HG03175 (cell line): Measurements from ENCODE around the gene PPP4R3C.
"Not testable (repeated sequence)": the region's sequence is repeated elsewhere in the genome, so short reads cannot be mapped to it uniquely, and the experiment has no call there.

Experiments used
- ATAC-seq: cut with Tn5 transposase; IDR thresholded peaks from one replicate; pipeline ENCODE4 v1.9.1; 2021; ENCODE audit warnings: mild to moderate bottlenecking, moderate library complexity; ENCODE audit not compliant: unreplicated experiment

The PPP4R3C gene

DNA sequence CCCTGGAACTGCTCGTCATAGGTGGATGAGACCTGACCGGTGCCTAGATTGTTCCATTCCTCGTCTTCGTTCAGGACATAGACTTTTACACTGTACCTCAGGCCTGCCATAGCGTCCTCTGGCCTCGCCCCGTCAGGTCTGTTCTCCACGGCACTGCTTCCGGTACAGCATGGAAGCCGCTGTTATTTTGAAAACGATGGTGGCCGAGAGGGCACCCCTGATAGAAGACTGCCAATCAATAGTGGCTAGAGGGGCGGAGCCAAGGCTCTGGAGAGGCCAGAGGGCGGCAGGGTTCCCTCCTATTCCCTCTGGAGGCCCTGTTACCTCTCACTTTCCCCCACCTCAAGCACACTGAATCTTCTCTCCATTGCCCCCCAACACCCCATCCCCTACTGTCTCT, at the start of gene PPP4R3C:
Gene PPP4R3C, minus strand, starts transcription at position 155 of the 400 bp plus-strand sequence. Its CDS starts 45 bp downstream, at position 110.
- ATAC-seq: no peak

DNA sequence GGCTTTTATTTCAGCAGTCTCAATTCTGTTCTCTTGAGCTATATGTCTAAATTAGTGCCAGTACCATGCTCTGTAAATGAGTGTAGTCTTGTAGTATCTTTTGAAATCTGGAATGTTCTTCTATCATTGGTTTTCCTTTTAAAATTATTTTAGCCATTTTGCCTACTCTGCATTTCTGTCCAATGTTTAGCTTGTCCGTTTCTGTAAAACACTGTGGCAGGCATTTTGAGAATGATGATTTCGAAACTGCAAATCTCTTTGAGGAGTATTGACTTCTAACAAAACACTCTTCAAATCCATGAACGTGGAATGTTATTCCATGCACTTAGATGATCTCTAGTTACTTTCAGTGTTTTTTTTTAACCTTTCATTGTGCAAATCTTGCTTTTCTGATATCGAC, 28.3 kb upstream of the PPP4R3C start:
- ATAC-seq: no peak

DNA sequence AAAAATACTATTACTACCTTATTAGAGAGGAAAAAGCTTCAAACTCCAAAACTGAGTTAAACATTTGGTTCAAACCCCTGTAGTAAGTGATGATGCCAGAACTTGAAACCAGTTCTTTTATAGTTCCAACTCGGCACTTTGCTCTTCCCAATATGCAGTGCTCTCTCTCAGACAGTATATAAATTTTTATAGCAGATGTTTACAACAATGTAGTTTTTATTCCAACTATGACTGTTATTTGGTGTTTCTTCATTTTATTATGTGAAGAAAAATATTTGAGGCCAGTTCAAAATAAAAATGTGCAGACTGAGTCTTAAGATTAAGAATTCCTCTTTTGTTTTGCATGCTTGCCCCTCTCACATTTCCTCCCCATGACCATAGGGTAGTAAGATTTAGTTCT, 2.9 kb upstream of the PPP4R3C start:
- ATAC-seq: no peak

DNA sequence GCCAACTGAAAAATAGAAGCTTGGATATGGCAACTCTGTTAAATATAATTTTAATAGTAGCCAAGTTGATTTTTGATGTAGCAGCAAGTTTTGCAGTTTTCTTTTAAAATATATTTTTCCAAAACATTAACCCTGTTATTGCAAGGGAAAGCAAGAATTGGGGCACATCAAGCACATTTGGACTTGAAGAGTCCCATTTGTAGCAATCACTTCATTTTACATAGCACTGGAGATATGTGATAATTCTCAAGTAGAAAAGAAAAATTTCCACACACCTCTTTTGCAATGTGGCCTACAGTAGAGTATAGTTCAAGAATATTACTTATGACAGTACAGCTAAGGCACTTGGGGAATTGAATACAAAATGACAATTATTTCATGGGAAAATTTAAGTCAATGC, 1.9 kb upstream of the PPP4R3C start:
- ATAC-seq: no peak

DNA sequence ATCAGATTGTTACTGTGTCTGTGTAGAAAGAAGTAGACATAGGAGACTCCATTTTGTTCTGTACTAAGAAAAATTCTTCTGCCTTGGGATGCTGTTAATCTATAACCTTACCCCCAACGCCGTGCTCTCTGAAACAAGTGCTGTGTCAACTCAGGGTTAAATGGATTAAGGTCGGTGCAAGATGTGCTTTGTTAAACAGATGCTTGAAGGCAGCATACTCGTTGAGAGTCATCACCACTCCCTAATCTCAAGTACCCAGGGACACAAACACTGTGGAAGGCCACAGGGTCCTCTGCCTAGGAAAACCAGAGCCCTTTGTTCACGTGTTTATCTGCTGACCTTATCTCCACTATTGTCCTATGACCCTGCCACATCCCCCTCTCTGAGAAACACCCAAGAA, 4.0 kb downstream of the PPP4R3C start:
- ATAC-seq: not testable (repeated sequence)

DNA sequence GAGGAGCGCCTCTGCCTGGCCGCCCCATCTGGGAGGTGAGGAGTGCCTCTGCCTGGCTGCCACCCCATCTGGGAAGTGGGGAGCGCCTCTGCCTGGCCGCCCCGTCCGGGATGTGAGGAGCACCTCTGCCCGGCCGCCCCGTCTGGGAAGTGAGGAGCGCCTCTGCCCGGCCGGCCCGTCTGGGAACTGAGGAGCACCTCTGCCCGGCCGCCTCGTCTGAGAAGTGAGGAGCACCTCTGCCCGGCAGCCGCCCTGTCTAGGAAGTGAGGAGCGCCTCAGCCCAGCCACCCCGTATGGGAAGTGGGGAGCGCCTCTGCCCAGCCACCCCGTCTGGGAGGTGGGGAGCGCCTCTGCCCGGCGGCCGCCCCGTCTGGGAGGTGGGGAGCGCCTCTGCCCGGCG, 4.6 kb downstream of the PPP4R3C start:
- not testable (repeated sequence) for ATAC-seq

DNA sequence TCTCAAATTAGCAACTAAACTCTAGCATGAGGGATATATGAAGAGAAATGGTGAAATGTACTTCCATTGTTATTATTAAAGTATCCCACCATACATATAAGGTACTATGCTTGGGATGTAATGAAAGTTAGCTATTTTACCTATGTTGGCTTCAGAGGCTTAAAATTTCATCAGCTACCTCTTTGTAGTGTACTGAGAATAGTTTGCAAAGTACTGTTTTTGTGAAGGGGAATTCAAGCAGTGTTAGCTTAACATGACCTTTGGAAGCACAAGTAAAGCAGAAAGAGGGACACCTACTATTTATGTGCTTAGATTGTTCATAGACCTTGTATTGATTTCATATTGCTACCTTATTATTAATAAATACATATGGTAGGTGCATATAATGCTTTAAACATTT, 11.8 kb downstream of the PPP4R3C start:
- ATAC-seq: no peak

DNA sequence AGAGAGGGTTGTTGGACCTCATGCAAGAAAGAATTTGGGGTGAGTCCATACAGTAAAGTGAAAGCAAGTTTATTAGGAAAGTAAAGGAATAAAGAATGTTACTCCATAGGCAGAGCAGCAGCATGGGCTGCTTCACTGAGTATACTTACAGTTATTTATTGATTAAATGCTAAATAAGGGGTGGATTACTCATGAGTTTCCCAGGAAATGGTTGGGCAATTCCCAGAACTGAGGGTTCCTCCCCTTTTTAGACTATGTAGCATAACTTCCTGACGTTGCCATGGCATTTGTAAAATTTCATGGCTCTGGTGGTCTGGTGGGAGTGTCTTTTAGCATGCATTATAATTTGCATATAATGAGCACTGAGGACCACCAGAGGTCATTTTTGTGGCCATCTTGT, 16.7 kb downstream of the PPP4R3C start:
- ATAC-seq: no peak

DNA sequence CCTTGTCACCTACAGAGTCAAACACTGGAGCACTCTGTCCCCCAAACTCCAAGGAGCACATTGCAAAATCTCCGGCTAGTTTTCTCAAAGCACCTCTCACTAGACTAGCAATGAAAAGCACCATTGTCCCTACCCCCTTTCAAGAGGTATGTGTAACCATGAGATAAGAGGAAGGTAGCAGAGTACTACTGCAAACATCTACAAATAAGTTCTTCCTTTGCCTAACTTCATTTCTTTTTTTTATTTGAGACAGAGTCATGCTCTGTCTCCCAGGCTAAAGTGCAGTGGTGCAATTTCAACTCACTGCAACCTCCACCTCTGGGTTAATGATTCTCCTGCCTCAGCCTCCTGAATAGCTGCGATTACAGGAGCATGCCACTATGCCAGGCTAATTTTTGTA, 17.7 kb downstream of the PPP4R3C start:
- no peak for ATAC-seq

DNA sequence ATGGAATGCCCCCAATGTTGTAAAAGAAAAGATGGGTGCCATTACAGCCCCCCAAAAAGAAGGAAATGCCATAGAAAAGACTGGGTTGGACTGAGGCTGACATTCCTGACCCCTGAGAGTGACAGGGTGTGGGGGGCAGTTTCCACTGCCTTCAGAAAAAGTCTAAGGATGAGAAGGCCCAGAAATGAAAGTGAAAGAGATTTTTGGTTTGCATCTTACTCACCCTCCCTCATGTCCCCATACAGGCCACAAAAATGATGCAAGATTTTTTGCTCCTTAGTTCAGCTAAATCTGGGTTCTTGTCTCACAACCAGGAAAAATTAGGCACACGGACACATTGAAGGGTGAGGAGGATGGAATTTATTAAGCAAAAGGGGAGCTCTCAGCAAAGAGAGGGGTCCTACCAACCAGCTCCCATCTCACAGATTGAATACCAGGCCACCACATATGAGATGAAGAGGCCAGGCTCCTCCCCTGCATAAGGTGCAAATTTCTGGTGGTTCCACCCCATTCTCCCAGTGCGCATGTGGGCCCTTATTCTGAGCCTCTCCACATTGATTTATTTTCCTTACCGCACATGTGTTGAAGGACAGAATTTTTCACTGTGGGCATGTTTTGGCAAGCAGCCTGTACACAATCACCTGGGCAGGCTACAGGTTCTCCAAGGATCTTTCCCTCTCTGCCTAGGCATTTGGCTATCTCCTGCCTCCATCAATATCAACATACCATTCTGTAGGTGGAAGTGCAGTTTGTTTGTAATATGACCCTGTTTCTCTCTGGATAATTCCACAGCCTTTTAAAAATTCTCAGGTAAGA, 18.8 kb downstream of the PPP4R3C start:
- ATAC-seq: no peak

DNA sequence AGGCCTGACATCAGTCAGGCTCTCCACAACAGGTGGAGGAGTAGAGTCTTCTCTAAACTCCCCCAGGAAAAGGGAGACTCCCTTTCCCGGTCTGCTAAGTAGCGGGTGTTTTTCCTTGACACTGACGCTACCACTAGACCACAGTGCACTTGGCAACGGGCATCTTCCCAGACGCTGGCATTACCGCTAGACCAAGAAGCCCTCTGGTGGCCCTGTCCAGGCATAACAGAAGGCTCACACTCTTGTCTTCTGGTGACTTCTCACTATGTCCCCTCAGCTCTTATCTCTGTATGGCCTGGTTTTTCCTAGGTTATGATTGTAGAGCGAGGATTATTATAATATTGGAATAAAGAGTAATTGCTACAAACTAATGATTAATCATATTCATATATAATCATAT, 20.7 kb downstream of the PPP4R3C start:
- ATAC-seq: not testable (repeated sequence)

DNA sequence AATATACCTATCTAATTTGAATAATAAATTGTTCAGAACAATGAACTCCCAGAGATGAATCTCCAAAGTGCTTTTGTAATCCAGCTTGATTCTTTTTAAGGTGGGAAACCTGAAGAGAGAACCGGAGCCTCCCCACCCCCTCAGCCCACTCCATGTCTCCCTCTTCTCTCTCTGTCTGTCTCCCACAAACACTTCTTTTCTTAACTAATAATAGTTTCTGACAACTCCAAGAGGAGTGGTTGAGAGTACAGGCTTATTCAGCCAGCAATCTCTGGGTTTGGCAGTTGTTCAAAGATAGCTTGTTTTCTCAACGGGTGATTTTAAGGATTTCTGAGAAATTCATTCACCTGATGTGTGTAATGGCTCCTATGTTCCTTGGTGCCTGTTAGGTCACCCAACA, 23.4 kb downstream of the PPP4R3C start:
- no peak for ATAC-seq

DNA sequence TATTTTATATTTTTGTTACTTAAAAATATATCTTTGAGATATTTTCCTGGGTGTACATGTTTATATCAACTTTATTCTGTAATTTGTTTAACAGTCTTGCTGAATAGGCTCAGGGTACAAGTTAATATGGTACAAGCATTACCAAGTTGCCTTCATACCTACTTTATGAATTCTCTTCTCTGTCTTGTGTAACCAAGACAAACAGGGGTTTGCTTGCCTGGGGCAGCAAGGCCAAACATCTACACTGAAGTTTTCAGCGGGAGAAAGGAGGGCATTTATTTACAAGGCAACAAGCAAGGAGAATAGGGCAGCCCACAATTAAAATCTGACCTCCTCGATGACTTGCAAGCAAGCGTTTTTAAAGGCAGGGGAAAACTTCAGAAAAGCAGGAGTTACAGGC, 24.2 kb downstream of the PPP4R3C start:
- ATAC-seq: no peak

DNA sequence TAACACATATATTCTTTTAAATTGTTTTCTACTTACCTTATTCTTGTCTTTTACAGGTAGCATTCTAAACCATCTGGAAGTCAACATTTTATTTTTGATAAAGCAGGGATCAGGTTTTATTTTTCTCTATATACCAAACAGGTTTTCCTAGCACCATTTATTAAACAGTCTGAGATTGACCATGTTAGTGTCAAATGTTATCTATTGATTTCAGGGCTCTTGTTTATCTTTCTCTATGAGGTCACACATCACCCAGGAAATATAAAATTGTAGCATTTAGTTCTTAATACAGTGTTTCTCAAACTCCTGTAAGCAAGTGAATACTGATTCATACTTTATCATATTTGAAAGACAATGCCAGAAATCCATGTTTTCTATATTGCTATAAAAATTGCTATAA, 28.1 kb downstream of the PPP4R3C start:
- ATAC-seq: no peak
